Measurements from ENCODE around the gene DLGAP5. TPM values are rescaled to one million over a fixed set of nuclear protein-coding genes. Genes with fewer than 3 reads are reported as not detected.

Gene DLGAP5, protein sequence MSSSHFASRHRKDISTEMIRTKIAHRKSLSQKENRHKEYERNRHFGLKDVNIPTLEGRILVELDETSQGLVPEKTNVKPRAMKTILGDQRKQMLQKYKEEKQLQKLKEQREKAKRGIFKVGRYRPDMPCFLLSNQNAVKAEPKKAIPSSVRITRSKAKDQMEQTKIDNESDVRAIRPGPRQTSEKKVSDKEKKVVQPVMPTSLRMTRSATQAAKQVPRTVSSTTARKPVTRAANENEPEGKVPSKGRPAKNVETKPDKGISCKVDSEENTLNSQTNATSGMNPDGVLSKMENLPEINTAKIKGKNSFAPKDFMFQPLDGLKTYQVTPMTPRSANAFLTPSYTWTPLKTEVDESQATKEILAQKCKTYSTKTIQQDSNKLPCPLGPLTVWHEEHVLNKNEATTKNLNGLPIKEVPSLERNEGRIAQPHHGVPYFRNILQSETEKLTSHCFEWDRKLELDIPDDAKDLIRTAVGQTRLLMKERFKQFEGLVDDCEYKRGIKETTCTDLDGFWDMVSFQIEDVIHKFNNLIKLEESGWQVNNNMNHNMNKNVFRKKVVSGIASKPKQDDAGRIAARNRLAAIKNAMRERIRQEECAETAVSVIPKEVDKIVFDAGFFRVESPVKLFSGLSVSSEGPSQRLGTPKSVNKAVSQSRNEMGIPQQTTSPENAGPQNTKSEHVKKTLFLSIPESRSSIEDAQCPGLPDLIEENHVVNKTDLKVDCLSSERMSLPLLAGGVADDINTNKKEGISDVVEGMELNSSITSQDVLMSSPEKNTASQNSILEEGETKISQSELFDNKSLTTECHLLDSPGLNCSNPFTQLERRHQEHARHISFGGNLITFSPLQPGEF
- total RNA-seq (under 1 TPM in 4 of 6 donors, not detected in 2; 0.12 to 0.90 (median 0.47) TPM), polyA plus RNA-seq (not detected)

DNA sequence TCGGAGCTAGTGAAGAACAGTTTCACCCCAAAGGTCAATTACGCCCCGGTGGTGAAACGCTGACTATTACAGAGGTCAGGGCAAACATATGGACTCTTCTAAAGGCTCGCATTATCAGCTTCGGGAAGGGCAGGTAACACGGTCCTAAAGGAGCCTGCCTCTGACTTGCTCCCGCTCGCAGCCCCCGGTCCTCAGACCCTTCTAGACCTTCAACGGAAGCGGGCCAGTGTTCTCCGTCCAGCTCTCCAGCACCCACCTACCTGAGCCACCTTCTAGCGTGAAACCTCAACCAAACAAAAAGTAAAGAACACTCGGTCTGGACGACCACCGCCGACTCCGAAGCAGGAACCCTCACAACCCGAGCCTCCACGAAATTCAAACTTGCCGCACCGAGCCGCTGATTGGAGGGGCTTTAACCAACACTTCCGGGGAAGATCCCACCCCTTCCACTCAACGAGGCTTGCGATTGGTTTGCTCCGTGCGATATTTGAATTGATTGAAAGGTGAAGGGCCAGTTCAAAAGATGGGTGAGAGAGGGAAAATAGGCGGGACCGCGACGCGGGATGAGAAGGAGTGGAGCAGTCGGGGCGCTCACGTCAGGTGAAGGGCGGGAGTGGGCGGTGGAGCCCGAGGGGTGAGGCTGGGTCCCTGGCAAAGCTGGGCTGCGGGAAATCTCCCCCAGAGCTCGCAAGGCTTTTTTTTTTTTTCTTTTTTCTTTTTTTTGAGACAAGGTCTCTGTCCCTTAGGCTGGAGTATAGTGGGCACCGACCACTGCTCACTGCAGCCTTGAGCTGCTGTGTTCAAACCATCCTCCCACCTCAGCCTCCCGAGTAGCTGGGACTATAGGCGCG lies at the start of gene DLGAP5:
DLGAP5 (minus strand) TSS at position 383 of the 851 bp plus-strand sequence. CDS start 2,406 bp downstream, outside the sequence.
- FAIRE-seq (peak; percentile 78), DNase-seq (peak; percentile 84 to 95 (median 91)), ATAC-seq (peak; percentile 99 to 100 (median 99))
- Histone ChIP-seq H3K27me3 (no peaks in the 10 kb centered on the region), H3K36me3 (no peaks in the 10 kb centered on the region), H3K4me3 (peak within 1 kb of the TSS; percentile 38 to 56 (median 45)), H3K27ac (peak within 1 kb of the TSS in 1 of 4 donors; percentile 39), H3K9me3 (no peaks in the 10 kb centered on the region), H3K4me1 (peaks cover 0 to 4% (median 0%) of the 10 kb centered on the region in 3 donors)
- TF ChIP-seq, protein P1, sequence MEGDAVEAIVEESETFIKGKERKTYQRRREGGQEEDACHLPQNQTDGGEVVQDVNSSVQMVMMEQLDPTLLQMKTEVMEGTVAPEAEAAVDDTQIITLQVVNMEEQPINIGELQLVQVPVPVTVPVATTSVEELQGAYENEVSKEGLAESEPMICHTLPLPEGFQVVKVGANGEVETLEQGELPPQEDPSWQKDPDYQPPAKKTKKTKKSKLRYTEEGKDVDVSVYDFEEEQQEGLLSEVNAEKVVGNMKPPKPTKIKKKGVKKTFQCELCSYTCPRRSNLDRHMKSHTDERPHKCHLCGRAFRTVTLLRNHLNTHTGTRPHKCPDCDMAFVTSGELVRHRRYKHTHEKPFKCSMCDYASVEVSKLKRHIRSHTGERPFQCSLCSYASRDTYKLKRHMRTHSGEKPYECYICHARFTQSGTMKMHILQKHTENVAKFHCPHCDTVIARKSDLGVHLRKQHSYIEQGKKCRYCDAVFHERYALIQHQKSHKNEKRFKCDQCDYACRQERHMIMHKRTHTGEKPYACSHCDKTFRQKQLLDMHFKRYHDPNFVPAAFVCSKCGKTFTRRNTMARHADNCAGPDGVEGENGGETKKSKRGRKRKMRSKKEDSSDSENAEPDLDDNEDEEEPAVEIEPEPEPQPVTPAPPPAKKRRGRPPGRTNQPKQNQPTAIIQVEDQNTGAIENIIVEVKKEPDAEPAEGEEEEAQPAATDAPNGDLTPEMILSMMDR (IDR thresholded peaks at IDR 0.05), result no peak
- 1 to 2% methylated on average over 45 to 46 of the region's 46 CpGs for WGBS, 2 donors
- intact Hi-C loops (cut with DNase I), result no loop called here

DNA sequence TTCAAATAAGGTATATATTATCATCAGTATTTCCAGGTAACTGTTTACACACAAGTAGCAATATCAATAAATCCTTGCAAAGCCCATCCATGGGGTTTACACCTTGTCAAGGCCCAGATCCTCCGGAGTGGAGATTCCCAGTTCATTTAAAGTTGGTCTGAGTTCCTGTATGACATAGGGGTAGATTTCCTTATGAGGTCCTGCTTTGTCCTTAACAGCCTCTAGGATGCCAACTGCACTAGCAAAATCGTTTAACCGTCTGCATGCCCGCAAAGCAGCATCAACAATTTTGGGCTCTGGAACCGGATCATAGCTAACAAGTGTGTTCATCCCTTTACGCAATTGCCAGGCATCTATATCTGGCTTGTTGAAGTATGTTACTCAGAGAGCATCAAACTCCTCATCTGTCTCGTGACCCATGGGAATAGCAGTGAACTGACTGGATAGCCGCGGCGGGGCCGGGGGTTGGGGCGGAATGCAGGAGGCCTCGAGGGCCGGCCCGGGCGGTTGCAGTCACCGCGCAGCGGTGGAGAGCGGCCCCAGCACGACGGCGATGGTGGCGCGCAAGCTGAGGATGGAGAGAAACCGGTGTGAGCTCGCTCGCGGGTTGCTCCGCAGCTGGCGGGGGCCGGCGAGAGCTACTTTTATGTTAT lies 49.3 kb upstream of the DLGAP5 start:
- intact Hi-C loops (cut with DNase I), result loop anchor here in 1 of 3 donors (10.0 kb wide), 1 partner anchor 114 kb away; no protein-coding TSS in a partner anchor
- no peak overlapping the region for H3K4me3 ChIP-seq
- no peaks in the 10 kb centered on the region for H3K27me3 ChIP-seq
- no peaks in the 10 kb centered on the region for H3K9me3 ChIP-seq
- TF ChIP-seq, protein P1 (IDR thresholded peaks at IDR 0.05), result no peak
- 30 to 33% methylated on average over 33 of the region's 33 CpGs for WGBS, 2 donors
- no peak for ATAC-seq
- H3K27ac ChIP-seq, result no peak overlapping the region
- no peaks in the 10 kb centered on the region for H3K4me1 ChIP-seq
- no peaks in the 10 kb centered on the region for H3K36me3 ChIP-seq
- no peak for FAIRE-seq
- DNase-seq, result peak in 1 of 6 donors; percentile 40

DNA sequence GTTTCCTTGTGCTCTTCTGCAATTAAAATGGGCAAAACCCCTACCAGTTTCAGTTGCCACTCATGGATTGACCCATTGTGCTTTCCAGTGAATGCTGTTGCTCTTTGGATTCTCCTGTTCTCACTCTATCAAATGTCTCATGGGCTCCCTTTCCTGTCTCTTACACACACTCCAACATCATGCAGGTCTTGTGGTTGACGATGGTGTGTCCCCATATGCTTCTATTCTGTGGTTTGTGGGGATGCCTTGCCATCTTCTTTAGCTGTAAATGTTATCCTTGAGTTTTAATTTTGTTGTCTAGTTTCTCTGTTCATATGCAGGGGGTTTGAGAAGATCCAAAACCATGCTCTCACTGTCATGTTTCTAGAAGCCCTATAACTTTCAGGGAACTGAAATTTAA lies 47.9 kb upstream of the DLGAP5 start:
- no peak overlapping the region for H3K27ac ChIP-seq
- DNase-seq (no peak), FAIRE-seq (no peak), ATAC-seq (no peak)
- no peaks in the 10 kb centered on the region for H3K36me3 ChIP-seq
- TF ChIP-seq, protein P1 (IDR thresholded peaks at IDR 0.05), result no peak
- no peaks in the 10 kb centered on the region for H3K9me3 ChIP-seq
- H3K4me1 ChIP-seq, result no peaks in the 10 kb centered on the region
- H3K27me3 ChIP-seq, result no peaks in the 10 kb centered on the region
- 72 to 76% methylated on average over 1 of the region's 1 CpG for WGBS, 2 donors
- intact Hi-C loops (cut with DNase I), result no loop called here
- no peak overlapping the region for H3K4me3 ChIP-seq

DNA sequence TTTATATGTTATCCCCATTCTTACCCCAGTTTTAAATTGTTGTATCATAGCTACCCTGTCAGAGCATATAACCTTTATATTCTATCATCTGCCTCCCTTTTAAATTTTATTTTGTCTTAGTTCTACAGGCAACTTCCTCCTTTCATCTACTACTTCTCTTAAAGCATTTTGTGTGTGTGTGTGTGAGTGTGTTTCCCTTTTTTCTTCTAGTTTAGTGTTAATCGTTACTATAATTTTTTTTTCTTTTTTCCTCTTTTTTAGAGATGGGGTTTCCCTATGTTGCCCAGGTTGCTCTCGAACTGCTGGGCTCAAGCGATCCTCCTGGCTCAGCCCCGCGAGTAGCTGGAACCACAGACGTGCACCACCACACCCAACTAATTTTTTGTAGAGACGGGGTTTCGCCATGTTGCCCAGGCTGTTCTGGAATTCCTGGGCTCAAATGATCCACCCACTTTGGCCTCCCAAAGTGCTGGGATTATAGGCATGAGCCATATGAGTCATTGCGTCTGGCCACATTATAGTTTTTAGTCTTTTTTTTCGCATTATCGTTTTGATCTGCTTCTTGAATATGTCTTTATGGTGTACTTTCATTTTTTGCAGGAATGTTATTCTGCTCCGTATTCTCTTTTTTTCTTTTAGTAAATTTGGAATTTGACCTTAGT lies 46.8 kb upstream of the DLGAP5 start:
- no peak overlapping the region for H3K4me3 ChIP-seq
- no peaks in the 10 kb centered on the region for H3K4me1 ChIP-seq
- intact Hi-C loops (cut with DNase I), result no loop called here
- WGBS, 2 donors, result 84 to 87% methylated on average over 12 of the region's 12 CpGs
- H3K27me3 ChIP-seq, result no peaks in the 10 kb centered on the region
- no peaks in the 10 kb centered on the region for H3K9me3 ChIP-seq
- DNase-seq (no peak), ATAC-seq (no peak), FAIRE-seq (no peak)
- TF ChIP-seq, protein P1 (IDR thresholded peaks at IDR 0.05), result no peak
- H3K36me3 ChIP-seq, result no peaks in the 10 kb centered on the region
- no peak overlapping the region for H3K27ac ChIP-seq

Data from pancreas (tissue), 10 donors.